Spinal cord (tissue), 10 donors: Measurements from ENCODE around the gene MRGPRD. TPM values are rescaled to one million over a fixed set of nuclear protein-coding genes. Genes with fewer than 3 reads are reported as not detected.

Experiments used
- DNase-seq, 6 donors: peaks; one replicate each; pipeline versions ENCODE4 v3.0.0 to v3.0.0-alpha.2; 2013 to 2015; ENCODE audit warnings: low spot score in 6 of 6, low read depth in 4 of 6
- H3K27ac ChIP-seq: one replicate; pipeline ENCODE4 v1.5.1; 2013; ENCODE audit warnings: low read depth, low read length, control low read depth
- H3K27me3 ChIP-seq: one replicate; pipeline ENCODE4 v1.6.1; 2013; ENCODE audit warnings: low read length; ENCODE audit not compliant: control insufficient read depth, insufficient read depth
- H3K36me3 ChIP-seq: one replicate; pipeline ENCODE4 v1.6.1; 2013; ENCODE audit warnings: low read length; ENCODE audit not compliant: control insufficient read depth, insufficient read depth
- H3K4me1 ChIP-seq: one replicate; pipeline ENCODE4 v1.6.1; 2013; ENCODE audit warnings: low read length; ENCODE audit not compliant: control insufficient read depth, insufficient read depth
- H3K4me3 ChIP-seq: one replicate; pipeline ENCODE4 v1.5.1; 2013; ENCODE audit warnings: low read depth, low read length, control low read depth
- H3K9me3 ChIP-seq: one replicate; pipeline ENCODE4 v1.6.1; 2013; ENCODE audit warnings: low read length; ENCODE audit not compliant: control insufficient read depth, insufficient read depth
- WGBS: methylation state at CpG from one replicate; pipeline ENCODE4 v1.1.5; 2013; ENCODE audit warnings: missing lambda C conversion rate; ENCODE audit not compliant: insufficient coverage; 5-methylcytosine and 5-hydroxymethylcytosine counted together
- polyA plus RNA-seq, 2 donors: library from polyadenylated mRNA; unstranded; fragments of 120-200 nt; gene quantifications; one replicate each; pipeline ENCODE4 v1.2.1, GENCODE V29; 2013; ENCODE audit not compliant: insufficient read length in 2 of 2
- total RNA-seq, 2 donors: library from RNA; depleted of rRNA in 1 of 2; stranded (reverse); fragments of 120-200 nt in 1 of 2; fragments of >200 nt in 1 of 2; gene quantifications; one replicate each; pipeline versions ENCODE4 v1.2.3 to v1.2.4, GENCODE V29; 2013 to 2014
- donor health status: healthy.

The MRGPRD gene
- total and polyA plus RNA-seq, 4 donors, result 0.89 TPM; not detected in 3

DNA sequence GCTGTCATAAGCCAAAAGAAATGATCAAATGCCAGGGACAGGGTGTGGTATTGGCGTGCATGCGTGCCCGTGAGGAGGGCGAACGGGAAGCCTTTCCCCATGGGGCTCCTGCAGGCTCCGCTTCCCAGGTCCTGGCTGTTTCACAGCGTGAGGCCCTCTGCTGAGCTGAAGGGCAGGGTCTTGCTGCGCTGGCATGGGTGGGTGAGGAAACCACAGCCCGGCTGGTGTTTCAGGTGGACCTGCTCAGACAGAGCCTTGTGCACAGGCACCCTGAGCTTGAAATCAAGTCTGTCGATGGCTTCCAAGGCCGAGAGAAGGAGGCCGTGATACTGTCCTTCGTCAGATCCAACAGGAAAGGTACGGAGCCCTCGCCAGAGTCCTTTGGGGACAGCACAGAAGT lies 45.7 kb downstream of the MRGPRD start:
- H3K9me3 ChIP-seq, result no peaks in the 10 kb centered on the region
- 95% methylated on average over 15 of the region's 15 CpGs for WGBS
- H3K27ac ChIP-seq, result no peak overlapping the region
- H3K36me3 ChIP-seq, result peaks cover 97% of the 10 kb centered on the region
- no peak overlapping the region for H3K4me3 ChIP-seq
- H3K4me1 ChIP-seq, result no peaks in the 10 kb centered on the region
- H3K27me3 ChIP-seq, result no peaks in the 10 kb centered on the region
- DNase-seq, result no peak

DNA sequence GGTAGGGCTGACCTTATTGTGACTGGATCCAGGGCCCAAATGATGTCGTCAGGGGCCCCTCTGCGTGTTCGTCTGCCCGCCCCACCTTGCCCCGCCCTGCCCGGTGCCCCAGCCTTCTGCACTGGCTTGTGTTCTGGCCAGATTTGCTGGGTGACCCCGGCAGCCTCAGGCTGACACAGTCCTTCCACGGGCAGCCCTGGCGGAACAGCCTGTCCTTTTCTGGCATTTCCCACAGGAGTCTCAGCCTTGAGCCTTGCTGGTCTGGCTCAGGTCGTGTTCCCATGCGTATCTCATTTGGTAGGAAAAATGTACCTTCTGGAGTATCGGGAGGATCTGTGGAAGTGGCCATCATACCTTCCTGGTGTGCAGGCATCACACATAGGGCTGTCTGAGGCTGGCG lies 46.1 kb downstream of the MRGPRD start:
- Histone ChIP-seq H3K27ac (no peak overlapping the region), H3K4me3 (no peak overlapping the region), H3K9me3 (no peaks in the 10 kb centered on the region), H3K27me3 (no peaks in the 10 kb centered on the region), H3K36me3 (peaks cover 97% of the 10 kb centered on the region), H3K4me1 (no peaks in the 10 kb centered on the region)
- 96% methylated on average over 13 of the region's 13 CpGs for WGBS
- DNase-seq, result no peak

DNA sequence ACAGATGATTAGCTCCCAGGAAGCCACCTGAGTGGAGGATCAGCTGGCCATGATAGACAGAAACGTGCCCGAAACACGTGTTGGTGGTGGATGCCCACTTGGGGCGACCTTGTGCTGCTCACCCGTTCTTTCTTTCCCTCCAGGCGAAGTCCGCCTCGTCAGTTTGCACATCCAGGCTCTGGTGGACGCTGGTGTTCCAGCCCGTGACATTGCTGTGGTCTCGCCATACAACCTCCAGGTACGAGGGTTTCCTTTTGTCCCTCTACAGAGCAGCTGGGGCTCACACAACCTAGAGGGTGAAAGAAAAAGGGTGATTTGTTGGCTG lies 46.5 kb downstream of the MRGPRD start:
- H3K4me3 ChIP-seq, result no peak overlapping the region
- 87% methylated on average over 10 of the region's 12 CpGs for WGBS
- DNase-seq, result no peak
- H3K9me3 ChIP-seq, result no peaks in the 10 kb centered on the region
- H3K27ac ChIP-seq, result no peak overlapping the region
- peaks cover 97% of the 10 kb centered on the region for H3K36me3 ChIP-seq
- H3K27me3 ChIP-seq, result no peaks in the 10 kb centered on the region
- no peaks in the 10 kb centered on the region for H3K4me1 ChIP-seq

- 70% methylated on average over 11 of the region's 17 CpGs for WGBS
- Histone ChIP-seq H3K36me3 (peaks cover 96% of the 10 kb centered on the region), H3K9me3 (no peaks in the 10 kb centered on the region), H3K4me1 (no peaks in the 10 kb centered on the region), H3K4me3 (no peak overlapping the region), H3K27me3 (no peaks in the 10 kb centered on the region), H3K27ac (no peak overlapping the region)
- DNase-seq, result no peak
Observed at GRCh38 chr11:68933605-68934320, 47.0 kb downstream of the MRGPRD start.

DNA sequence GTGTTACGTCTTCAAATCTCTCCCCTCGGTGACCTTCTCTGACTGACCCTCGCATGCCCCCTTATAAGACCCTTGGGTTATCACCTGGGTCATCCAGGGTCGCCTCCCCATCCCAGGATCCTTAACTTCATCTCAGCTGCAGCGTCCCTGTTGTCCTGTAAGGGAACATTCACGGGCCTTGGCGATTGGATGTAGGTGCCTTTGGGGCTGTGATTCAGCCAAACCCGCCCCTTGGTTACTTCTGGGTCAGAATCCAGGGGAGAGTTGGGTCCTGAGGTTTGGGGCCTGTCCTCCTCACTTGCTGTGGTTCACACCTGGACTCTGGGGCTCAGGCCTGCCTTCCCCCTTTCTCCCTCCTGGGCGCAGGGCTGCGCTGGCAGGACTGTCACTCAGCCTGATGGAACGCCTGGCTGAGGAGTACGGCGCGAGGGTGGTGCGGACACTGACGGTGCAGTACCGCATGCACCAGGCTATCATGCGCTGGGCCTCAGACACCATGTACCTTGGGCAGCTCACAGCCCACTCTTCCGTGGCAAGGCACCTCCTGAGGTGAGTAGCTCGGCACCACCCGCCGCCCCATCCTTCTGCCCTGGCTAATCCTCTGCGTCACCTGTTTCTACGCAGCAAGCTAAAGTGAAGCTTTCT lies 47.7 kb downstream of the MRGPRD start:
- no peaks in the 10 kb centered on the region for H3K9me3 ChIP-seq
- no peak for DNase-seq
- H3K4me3 ChIP-seq, result no peak overlapping the region
- no peaks in the 10 kb centered on the region for H3K27me3 ChIP-seq
- peaks cover 89% of the 10 kb centered on the region for H3K36me3 ChIP-seq
- no peaks in the 10 kb centered on the region for H3K4me1 ChIP-seq
- H3K27ac ChIP-seq, result no peak overlapping the region
- 94% methylated on average over 24 of the region's 24 CpGs for WGBS

DNA sequence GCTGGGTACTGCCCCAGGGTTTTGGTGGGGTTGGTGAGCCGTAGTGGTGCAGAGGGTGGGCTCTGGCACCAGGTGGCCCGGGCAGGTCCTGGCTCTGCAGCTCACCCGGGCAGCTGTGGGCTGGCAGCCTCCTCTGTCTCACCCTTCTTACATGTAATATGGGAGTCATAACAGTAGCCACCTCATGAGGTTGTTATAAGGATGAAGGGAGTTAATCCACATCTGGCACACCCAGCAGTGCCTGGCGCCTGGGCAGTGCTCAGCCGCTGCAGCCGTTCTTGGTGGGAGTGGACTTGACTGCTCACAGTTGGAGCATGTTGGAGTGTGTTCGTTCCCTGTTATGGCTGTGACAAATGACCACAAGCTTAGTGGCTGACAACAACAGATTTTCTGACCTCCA lies 48.4 kb downstream of the MRGPRD start:
- no peak overlapping the region for H3K4me3 ChIP-seq
- no peaks in the 10 kb centered on the region for H3K9me3 ChIP-seq
- peaks cover 87% of the 10 kb centered on the region for H3K36me3 ChIP-seq
- WGBS, result 86% methylated on average over 4 of the region's 7 CpGs
- H3K4me1 ChIP-seq, result no peaks in the 10 kb centered on the region
- DNase-seq, result no peak
- no peak overlapping the region for H3K27ac ChIP-seq
- no peaks in the 10 kb centered on the region for H3K27me3 ChIP-seq

GRCh38 chr11:68931911-68932310 lies 48.9 kb downstream of the MRGPRD start:
- WGBS, result 99% methylated on average over 16 of the region's 17 CpGs
- no peak for DNase-seq
- Histone ChIP-seq H3K9me3 (no peaks in the 10 kb centered on the region), H3K27ac (no peak overlapping the region), H3K4me1 (no peaks in the 10 kb centered on the region), H3K36me3 (peaks cover 83% of the 10 kb centered on the region), H3K4me3 (no peak overlapping the region), H3K27me3 (no peaks in the 10 kb centered on the region)

DNA sequence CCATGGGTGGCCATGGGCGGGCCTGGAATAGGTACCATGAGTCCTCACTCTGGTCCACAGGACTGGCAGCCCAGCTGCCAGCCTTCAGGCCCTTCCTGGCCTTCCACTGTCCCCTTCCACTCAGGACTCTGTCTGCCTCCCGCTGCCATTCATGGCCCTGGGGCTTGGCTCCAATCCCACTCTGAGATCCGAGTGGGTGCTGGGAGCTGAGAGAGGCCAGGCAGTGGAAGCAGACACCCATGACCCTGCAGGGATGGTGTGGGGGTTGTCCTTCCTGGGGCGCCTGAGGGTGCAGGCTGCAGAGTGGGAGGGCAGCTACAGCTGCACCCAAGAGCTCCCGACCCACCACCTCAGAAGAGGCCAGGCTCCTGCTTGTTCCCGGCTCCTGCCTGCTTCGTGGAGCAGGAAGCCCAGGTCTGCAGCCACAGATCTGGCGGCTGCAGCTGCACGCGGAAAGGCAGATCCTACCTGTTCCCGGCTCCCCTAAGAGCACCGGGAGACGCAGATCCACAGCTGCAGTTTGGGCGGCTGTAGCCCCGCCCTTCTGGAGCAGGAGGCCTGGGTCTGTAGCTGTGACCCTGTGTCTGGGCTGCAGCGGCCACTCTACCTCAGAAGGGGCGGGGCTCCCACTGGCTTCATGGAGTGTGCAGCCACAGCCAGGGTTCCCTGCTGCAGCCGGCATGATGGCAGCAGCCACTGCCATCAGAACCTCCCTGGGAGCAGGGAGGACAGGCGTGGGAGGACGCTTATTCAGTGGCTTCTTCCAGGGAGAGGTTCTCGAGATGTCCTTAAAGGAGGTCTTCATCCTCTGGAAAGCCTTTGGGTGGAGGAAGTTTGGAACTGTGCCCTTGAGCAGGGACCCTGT lies 49.6 kb downstream of the MRGPRD start:
- Histone ChIP-seq H3K4me3 (no peak overlapping the region), H3K36me3 (peaks cover 81% of the 10 kb centered on the region), H3K9me3 (no peaks in the 10 kb centered on the region), H3K27ac (no peak overlapping the region), H3K4me1 (no peaks in the 10 kb centered on the region), H3K27me3 (no peaks in the 10 kb centered on the region)
- DNase-seq, result no peak
- WGBS, result 91% methylated on average over 20 of the region's 21 CpGs
